ENCODE results near the gene CHIC2.

DNA sequence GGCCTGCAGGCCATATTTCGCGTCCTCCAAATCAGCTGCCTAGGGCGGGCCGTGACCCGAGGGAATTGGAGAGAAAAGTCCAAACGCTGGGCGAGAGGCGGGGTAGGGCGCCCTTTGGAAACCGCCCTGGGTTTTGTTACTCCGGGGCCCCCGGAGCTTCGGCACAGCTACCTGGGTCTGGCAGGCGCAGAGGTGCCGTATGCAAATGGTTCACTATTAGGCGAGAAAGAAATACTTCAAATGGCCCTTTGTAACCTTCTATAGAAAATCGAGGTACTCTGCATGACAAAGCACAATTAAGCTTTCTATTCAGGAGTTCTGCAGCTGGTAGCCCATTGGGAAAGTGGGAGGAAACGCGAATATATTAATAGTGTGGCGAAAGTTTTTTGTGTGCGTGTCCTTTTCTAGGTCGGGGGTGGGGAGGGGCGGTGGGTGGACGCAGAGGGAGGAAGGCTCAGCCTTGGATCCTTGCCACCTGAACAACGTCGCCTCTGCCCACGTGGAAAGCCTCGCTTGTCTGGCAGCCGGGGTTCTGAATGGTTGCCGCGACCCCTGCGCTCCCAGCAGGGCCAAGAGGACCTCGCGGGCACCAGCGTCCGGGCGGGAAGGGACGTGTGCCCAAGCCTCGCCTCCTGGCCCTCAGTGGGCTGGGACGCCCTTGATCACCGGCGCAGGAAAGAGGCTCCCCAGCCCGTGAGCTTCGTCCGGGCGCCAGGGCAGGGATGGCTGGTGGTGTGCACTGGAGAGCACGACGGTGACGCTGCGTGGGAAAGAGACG is 45.0 kb upstream of the CHIC2 start:
- TF ChIP-seq, protein P1, sequence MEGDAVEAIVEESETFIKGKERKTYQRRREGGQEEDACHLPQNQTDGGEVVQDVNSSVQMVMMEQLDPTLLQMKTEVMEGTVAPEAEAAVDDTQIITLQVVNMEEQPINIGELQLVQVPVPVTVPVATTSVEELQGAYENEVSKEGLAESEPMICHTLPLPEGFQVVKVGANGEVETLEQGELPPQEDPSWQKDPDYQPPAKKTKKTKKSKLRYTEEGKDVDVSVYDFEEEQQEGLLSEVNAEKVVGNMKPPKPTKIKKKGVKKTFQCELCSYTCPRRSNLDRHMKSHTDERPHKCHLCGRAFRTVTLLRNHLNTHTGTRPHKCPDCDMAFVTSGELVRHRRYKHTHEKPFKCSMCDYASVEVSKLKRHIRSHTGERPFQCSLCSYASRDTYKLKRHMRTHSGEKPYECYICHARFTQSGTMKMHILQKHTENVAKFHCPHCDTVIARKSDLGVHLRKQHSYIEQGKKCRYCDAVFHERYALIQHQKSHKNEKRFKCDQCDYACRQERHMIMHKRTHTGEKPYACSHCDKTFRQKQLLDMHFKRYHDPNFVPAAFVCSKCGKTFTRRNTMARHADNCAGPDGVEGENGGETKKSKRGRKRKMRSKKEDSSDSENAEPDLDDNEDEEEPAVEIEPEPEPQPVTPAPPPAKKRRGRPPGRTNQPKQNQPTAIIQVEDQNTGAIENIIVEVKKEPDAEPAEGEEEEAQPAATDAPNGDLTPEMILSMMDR (optimal IDR thresholded peaks at IDR 0.05 in 1 of 3, IDR thresholded peaks at IDR 0.05 in 1 of 3, conservative IDR thresholded peaks at IDR 0.05 in 1 of 3; ENCODE audit: extremely low read depth in 1 of 3, insufficient read depth in 2 of 3, low read length in 3 of 3), result no peak
- no peak for TF ChIP-seq EZH2 (IDR thresholded peaks at IDR 0.05; ENCODE audit: low read length)
